Right lobe of liver (tissue), 6 donors: ENCODE data around the gene E2F2. TPM values are rescaled to one million over a fixed set of nuclear protein-coding genes. Genes with fewer than 3 reads are reported as not detected.

Source experiments
- ATAC-seq, 4 donors: fragments of 200-7000 bp; cut with Tn5 transposase; one replicate each; pipeline ENCODE4 v1.9.1; 2020; ENCODE audit warnings: mild to moderate bottlenecking in 4 of 4, moderate library complexity in 4 of 4
- DNase-seq, 3 donors: peaks; one replicate each; pipeline ENCODE4 v3.0.0-alpha.2; 2020
- H3K27ac ChIP-seq, 3 donors: fragments of 200-600 bp; one replicate each; pipeline ENCODE4 v1.8.0; 2022
- H3K27me3 ChIP-seq, 2 donors: fragments of 200-600 bp; one replicate each; pipeline ENCODE4 v1.8.0; 2022
- H3K36me3 ChIP-seq, 4 donors: fragments of 200-600 bp; sonication (generic) in 1 of 4; one replicate each; pipeline versions ENCODE4 v1.5.1 to v1.8.0; 2017 to 2022; ENCODE audit warnings: control low read depth in 1 of 4
- H3K4me1 ChIP-seq, 4 donors: fragments of 200-600 bp; sonication (generic) in 1 of 4; one replicate each; pipeline versions ENCODE4 v1.5.1 to v1.8.0; 2017 to 2022; ENCODE audit warnings: control low read depth in 1 of 4
- H3K4me3 ChIP-seq, 3 donors: fragments of 200-600 bp; one replicate each; pipeline ENCODE4 v1.8.0; 2022
- H3K9me3 ChIP-seq, 4 donors: fragments of 200-600 bp; sonication (generic) in 1 of 4; one replicate each; pipeline versions ENCODE4 v1.5.1 to v1.8.0; 2017 to 2022; ENCODE audit warnings: control low read depth in 1 of 4
- POLR2A ChIP-seq: fragments of 450-650 bp; IDR thresholded peaks from one replicate; pipeline ENCODE4 v1.6.1; 2017; ENCODE audit warnings: antibody characterized with exemption, mild to moderate bottlenecking
- WGBS: methylation state at CpG from one replicate; pipeline ENCODE4 v1.1.6; 2018; ENCODE audit warnings: low coverage, low lambda C conversion rate; ENCODE audit not compliant: insufficient coverage; ENCODE audit errors: missing lambda C conversion rate; 5-methylcytosine and 5-hydroxymethylcytosine counted together
- intact Hi-C, 2 donors: fragments of 100-400 bp; cut with DNase I; formaldehyde crosslinking; loops; one replicate each; pipeline versions ENCODE4 v1.11.2 to v1.14.1; 2022
- total RNA-seq, 6 experiments: library from RNA; depleted of rRNA in 2 of 6; stranded (reverse); fragments of >200 nt in 2 of 6; fragmentation: NEBNext Ultra II Directional in 3 of 6; extraction: Animal tissue kit (Norgen Biotek cat#: 25700) in 3 of 6; gene quantifications; one replicate each; pipeline versions ENCODE4 v1.1.0 to v1.2.4, GENCODE V29; 2016 to 2023
- TF ChIP-seq, protein P1 (sequence below), 4 donors: fragments of 200-600 bp in 3 of 4; fragments of 450-650 bp in 1 of 4; IDR thresholded peaks; one replicate each; pipeline versions ENCODE4 v1.5.1 to v1.8.0; 2016 to 2022; ENCODE audit warnings: antibody characterized with exemption in 4 of 4, mild to moderate bottlenecking in 2 of 4
- donor health status: DM: no; HTN: yes; CAD: no.
- donor health status: DM: no; HTN: no; CAD: no.
- donor health status: DM: no; HTN: no; CAD: no.
- donor health status: DM: no; HTN: yes; CAD: no.
- donor health status: DM: no; HTN: yes; CAD: no.

E2F2 gene
- total RNA-seq, 6 experiments from 2014 or later: 0.18 to 1.2 (median 0.70) TPM

DNA sequence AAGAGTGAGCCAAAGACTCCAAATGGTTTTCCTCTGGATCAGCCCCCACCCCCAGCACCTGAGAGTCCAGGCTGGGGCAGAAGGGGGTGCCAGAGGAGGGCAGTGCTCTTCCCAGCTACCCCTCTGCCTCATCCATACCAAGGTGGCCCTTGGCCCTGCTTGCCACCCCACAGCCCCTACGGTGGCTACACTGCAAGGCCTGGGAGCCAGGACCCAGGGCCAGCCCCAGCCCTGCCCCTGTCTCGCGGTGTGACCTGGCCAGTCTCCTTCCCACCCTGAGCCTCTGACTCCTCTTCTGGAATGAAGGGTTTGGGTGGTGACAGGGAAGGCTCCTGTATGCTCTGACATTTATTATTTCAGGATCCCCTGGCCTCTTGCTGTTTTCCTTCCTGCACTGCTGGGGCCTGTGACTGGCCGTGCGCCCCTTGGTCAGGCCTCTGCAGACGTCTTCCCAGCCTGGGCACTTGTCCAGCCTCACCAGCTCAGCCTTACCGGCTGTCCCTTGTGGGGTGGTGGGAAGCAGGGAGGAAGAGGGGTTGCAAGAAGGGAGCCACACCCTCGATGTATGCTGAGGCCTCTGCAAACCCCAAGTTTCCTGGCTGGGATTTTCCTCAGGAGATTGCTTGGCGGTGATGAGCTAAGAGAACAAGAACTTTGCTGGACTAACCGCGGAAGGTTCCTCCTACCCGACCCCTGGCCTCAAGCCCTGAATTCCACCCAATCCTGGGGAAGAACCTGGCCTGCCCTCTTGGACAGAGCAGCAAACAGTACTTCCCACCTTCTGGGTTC lies 60.6 kb downstream of the E2F2 start:
- peak overlapping the region in 2 of 3 donors; percentile 72 to 89 for H3K27ac ChIP-seq
- intact Hi-C loops: no loop called here
- ATAC-seq: peak in 3 of 4 donors; percentile 4 to 43 (median 5)

GRCh38 chr1:23469372-23469982 lies 61.6 kb downstream of the E2F2 start:
- DNase-seq (no peak), ATAC-seq (no peak)
- Histone ChIP-seq H3K27ac (no peak overlapping the region), H3K4me3 (no peak overlapping the region), H3K27me3 (no peaks in the 10 kb centered on the region), H3K4me1 (peaks cover 0 to 38% (median 19%) of the 10 kb centered on the region in 4 donors), H3K9me3 (no peaks in the 10 kb centered on the region), H3K36me3 (no peaks in the 10 kb centered on the region)
- TF ChIP-seq POLR2A: no peak
- TF ChIP-seq, protein P1, sequence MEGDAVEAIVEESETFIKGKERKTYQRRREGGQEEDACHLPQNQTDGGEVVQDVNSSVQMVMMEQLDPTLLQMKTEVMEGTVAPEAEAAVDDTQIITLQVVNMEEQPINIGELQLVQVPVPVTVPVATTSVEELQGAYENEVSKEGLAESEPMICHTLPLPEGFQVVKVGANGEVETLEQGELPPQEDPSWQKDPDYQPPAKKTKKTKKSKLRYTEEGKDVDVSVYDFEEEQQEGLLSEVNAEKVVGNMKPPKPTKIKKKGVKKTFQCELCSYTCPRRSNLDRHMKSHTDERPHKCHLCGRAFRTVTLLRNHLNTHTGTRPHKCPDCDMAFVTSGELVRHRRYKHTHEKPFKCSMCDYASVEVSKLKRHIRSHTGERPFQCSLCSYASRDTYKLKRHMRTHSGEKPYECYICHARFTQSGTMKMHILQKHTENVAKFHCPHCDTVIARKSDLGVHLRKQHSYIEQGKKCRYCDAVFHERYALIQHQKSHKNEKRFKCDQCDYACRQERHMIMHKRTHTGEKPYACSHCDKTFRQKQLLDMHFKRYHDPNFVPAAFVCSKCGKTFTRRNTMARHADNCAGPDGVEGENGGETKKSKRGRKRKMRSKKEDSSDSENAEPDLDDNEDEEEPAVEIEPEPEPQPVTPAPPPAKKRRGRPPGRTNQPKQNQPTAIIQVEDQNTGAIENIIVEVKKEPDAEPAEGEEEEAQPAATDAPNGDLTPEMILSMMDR (IDR thresholded peaks at IDR 0.05): no peak
- WGBS: 77% methylated on average over 2 of the region's 5 CpGs
- intact Hi-C loops: no loop called here

More for the DNA sequence above, 60.6 kb downstream of the E2F2 start:
- Histone ChIP-seq H3K4me3 (no peak overlapping the region), H3K27me3 (no peaks in the 10 kb centered on the region), H3K36me3 (no peaks in the 10 kb centered on the region), H3K9me3 (no peaks in the 10 kb centered on the region), H3K4me1 (peaks cover 0 to 48% (median 26%) of the 10 kb centered on the region in 4 donors)
- TF ChIP-seq POLR2A: no peak
- TF ChIP-seq, protein P1 (IDR thresholded peaks at IDR 0.05): no peak
- WGBS: 19% methylated on average over 3 of the region's 12 CpGs
- peak in 1 of 3 donors; percentile 75 for DNase-seq

- TF ChIP-seq, protein P1 (IDR thresholded peaks at IDR 0.05): no peak
- H3K4me3 ChIP-seq: no peak overlapping the region
- WGBS: no CpG with 5 or more reads among the region's 3 CpGs
- H3K36me3 ChIP-seq: no peaks in the 10 kb centered on the region
- H3K27me3 ChIP-seq: no peaks in the 10 kb centered on the region
- peaks cover 0 to 14% (median 6%) of the 10 kb centered on the region in 4 donors for H3K4me1 ChIP-seq
- intact Hi-C loops: no loop called here
- H3K27ac ChIP-seq: no peak overlapping the region
- DNase-seq (no peak), ATAC-seq (no peak)
- no peaks in the 10 kb centered on the region for H3K9me3 ChIP-seq
Observed at GRCh38 chr1:23466423-23466989, 64.5 kb downstream of the E2F2 start.

- Histone ChIP-seq H3K9me3 (no peaks in the 10 kb centered on the region), H3K4me1 (peaks cover 0 to 16% (median 0%) of the 10 kb centered on the region in 4 donors), H3K4me3 (no peak overlapping the region), H3K27me3 (no peaks in the 10 kb centered on the region), H3K36me3 (no peaks in the 10 kb centered on the region), H3K27ac (no peak overlapping the region)
- WGBS: 88% methylated on average over 3 of the region's 3 CpGs
- no peak for ATAC-seq
- intact Hi-C loops: no loop called here
- TF ChIP-seq, protein P1 (IDR thresholded peaks at IDR 0.05): no peak
- no peak for TF ChIP-seq POLR2A
- DNase-seq: no peak
Observed at GRCh38 chr1:23463286-23463685, 67.7 kb downstream of the E2F2 start.
